Thyroid gland (tissue), 4 donors: ENCODE measurements around the gene TUBG1.

Experiments
- POLR2A ChIP-seq, 2 donors: fragments of 450-650 bp; IDR thresholded peaks; one replicate each; pipeline ENCODE4 v1.6.1; 2017; ENCODE audit warnings: antibody characterized with exemption in 2 of 2, mild to moderate bottlenecking in 2 of 2, moderate library complexity in 1 of 2
- TF ChIP-seq, protein P1 (sequence below), 6 experiments: fragments of 200-600 bp in 3 of 6; fragments of 450-650 bp in 3 of 6; sonication (generic) in 3 of 6; IDR thresholded peaks; one replicate each; pipeline ENCODE4 v1.5.1; 2016 to 2019; ENCODE audit warnings: antibody characterized with exemption in 6 of 6, mild to moderate bottlenecking in 2 of 6, inconsistent platforms in 1 of 6, moderate library complexity in 1 of 6

DNA sequence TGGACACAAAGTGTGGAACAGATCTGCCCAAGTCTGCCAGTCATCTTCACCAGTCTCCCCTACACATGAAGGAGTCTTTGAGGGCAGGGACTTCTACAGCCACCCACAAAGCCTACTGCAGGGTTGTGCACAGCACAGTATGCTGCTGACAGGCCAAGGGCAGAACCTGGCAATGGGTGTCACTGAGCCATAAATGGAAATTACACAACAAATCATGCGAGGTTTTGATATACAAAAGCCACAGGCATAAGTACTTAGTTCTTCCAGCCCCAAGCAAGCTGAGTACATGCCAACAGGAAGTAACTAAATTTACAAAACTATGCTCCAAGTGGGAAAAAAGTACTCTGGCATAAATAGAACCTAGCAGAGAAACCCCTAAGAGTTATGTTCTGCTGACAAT, 24.1 kb upstream of the TUBG1 start:
- TF ChIP-seq, protein P1, sequence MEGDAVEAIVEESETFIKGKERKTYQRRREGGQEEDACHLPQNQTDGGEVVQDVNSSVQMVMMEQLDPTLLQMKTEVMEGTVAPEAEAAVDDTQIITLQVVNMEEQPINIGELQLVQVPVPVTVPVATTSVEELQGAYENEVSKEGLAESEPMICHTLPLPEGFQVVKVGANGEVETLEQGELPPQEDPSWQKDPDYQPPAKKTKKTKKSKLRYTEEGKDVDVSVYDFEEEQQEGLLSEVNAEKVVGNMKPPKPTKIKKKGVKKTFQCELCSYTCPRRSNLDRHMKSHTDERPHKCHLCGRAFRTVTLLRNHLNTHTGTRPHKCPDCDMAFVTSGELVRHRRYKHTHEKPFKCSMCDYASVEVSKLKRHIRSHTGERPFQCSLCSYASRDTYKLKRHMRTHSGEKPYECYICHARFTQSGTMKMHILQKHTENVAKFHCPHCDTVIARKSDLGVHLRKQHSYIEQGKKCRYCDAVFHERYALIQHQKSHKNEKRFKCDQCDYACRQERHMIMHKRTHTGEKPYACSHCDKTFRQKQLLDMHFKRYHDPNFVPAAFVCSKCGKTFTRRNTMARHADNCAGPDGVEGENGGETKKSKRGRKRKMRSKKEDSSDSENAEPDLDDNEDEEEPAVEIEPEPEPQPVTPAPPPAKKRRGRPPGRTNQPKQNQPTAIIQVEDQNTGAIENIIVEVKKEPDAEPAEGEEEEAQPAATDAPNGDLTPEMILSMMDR (IDR thresholded peaks at IDR 0.05), result no peak
- TF ChIP-seq POLR2A (IDR thresholded peaks at IDR 0.05), result no peak
